OCI-LY1 (cell line): ENCODE results near the gene PALS1.

Experiments used
- H2AFZ ChIP-seq: fragments of 200-600 bp; sonication (generic), shearing (Covaris generic); 2 replicates; pipeline ENCODE4 v1.6.0; 2014; ENCODE audit warnings: antibody characterized with exemption, mild to moderate bottlenecking, low read length
- H3F3A ChIP-seq: fragments of 200-600 bp; sonication (generic), shearing (Covaris generic); 2 replicates; pipeline ENCODE4 v1.6.0; 2014; ENCODE audit warnings: mild to moderate bottlenecking, antibody characterized with exemption, low read length, moderate library complexity; ENCODE audit not compliant: insufficient read depth
- H3K27ac ChIP-seq: fragments of 200-600 bp; sonication (generic); 2 replicates; pipeline ENCODE4 v1.5.1; 2014; ENCODE audit warnings: low read length, mixed run types, mild to moderate bottlenecking, low read depth; ENCODE audit not compliant: poor library complexity, severe bottlenecking
- H3K27me3 ChIP-seq: fragments of 200-600 bp; sonication (generic); 2 replicates; pipeline ENCODE4 v1.6.0; 2014; ENCODE audit warnings: antibody characterized with exemption, mild to moderate bottlenecking, low read length, moderate library complexity; ENCODE audit not compliant: insufficient read depth
- H3K36me3 ChIP-seq: fragments of 200-600 bp; sonication (generic); 2 replicates; pipeline ENCODE4 v1.6.1; 2014; ENCODE audit warnings: mild to moderate bottlenecking, antibody characterized with exemption, low read length, moderate library complexity, mixed read lengths; ENCODE audit not compliant: insufficient read depth
- H3K4me1 ChIP-seq: fragments of 200-600 bp; sonication (generic); 2 replicates; pipeline ENCODE4 v1.5.1; 2014; ENCODE audit warnings: mild to moderate bottlenecking, low read length, moderate library complexity; ENCODE audit not compliant: insufficient read depth, severe bottlenecking
- H3K4me2 ChIP-seq: fragments of 200-600 bp; sonication (generic), shearing (Covaris generic); 2 replicates; pipeline ENCODE4 v1.6.1; 2014; ENCODE audit warnings: low read length
- H3K4me3 ChIP-seq: fragments of 200-600 bp; sonication (generic); 2 replicates; pipeline ENCODE4 v1.5.1; 2014; ENCODE audit warnings: low read length, low read depth, mild to moderate bottlenecking, mixed read lengths; ENCODE audit not compliant: poor library complexity, severe bottlenecking
- H3K79me2 ChIP-seq: fragments of 200-600 bp; shearing (Covaris generic); 2 replicates; pipeline ENCODE4 v1.6.1; 2016; ENCODE audit warnings: mixed run types, low read length, mixed read lengths; ENCODE audit not compliant: insufficient read depth
- H3K9ac ChIP-seq: fragments of 200-600 bp; sonication (generic), shearing (Covaris generic); 2 replicates; pipeline ENCODE4 v1.6.1; 2014; ENCODE audit warnings: mild to moderate bottlenecking, low read length, mixed read lengths
- H3K9me2 ChIP-seq: fragments of 200-600 bp; sonication (generic), shearing (Covaris generic); 2 replicates; pipeline ENCODE4 v1.6.1; 2014; ENCODE audit warnings: low read depth, mild to moderate bottlenecking, low read length, mixed read lengths
- H3K9me3 ChIP-seq: fragments of 200-600 bp; shearing (Covaris generic); 2 replicates; pipeline ENCODE4 v1.6.1; 2014; ENCODE audit warnings: low read length, mixed read lengths
- H4K20me1 ChIP-seq: fragments of 200-600 bp; sonication (generic), shearing (Covaris generic); 2 replicates; pipeline ENCODE4 v1.6.0; 2016; ENCODE audit warnings: mild to moderate bottlenecking, low read length; ENCODE audit not compliant: insufficient read depth
- EZH2 ChIP-seq: fragments of 200-600 bp; sonication (generic), shearing (Covaris generic); IDR thresholded peaks from 2 replicates; pipeline ENCODE4 v1.8.0; 2017; ENCODE audit warnings: borderline replicate concordance, mixed run types, mild to moderate bottlenecking, antibody characterized with exemption, low read length, moderate library complexity, mixed read lengths
- TF ChIP-seq, protein P1 (sequence below): fragments of 200-600 bp; sonication (generic), shearing (Covaris generic); IDR thresholded peaks from 2 replicates; pipeline ENCODE4 v1.5.1; 2017; ENCODE audit warnings: mild to moderate bottlenecking, antibody characterized with exemption, low read length, moderate library complexity, mixed read lengths

Gene PALS1

DNA sequence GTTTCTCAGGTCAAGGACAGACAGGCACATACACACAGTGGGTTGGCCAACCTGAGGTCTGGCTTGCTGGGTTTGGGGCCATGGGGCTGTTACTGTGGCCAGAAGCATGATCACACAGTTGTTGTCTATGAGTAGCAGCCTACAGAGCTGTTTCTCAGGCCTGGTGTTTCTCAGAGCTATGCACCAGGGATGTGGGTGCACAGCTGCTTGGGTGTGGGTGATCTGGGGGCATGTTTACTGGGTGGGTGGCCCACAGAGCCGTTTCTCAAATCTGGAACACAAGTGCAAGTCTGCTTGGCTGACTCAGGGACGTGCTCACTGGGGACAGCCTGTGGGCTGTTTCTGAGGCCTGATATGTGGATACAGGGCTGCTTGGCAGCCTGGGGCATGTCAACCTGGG, 23.1 kb upstream of the PALS1 start:
- H2AFZ ChIP-seq: no peak overlapping the region
- TF ChIP-seq, protein P1, sequence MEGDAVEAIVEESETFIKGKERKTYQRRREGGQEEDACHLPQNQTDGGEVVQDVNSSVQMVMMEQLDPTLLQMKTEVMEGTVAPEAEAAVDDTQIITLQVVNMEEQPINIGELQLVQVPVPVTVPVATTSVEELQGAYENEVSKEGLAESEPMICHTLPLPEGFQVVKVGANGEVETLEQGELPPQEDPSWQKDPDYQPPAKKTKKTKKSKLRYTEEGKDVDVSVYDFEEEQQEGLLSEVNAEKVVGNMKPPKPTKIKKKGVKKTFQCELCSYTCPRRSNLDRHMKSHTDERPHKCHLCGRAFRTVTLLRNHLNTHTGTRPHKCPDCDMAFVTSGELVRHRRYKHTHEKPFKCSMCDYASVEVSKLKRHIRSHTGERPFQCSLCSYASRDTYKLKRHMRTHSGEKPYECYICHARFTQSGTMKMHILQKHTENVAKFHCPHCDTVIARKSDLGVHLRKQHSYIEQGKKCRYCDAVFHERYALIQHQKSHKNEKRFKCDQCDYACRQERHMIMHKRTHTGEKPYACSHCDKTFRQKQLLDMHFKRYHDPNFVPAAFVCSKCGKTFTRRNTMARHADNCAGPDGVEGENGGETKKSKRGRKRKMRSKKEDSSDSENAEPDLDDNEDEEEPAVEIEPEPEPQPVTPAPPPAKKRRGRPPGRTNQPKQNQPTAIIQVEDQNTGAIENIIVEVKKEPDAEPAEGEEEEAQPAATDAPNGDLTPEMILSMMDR: no peak
- TF ChIP-seq EZH2: no peak
- H3K27ac ChIP-seq: no peak overlapping the region
- no peak overlapping the region for H3K4me2 ChIP-seq
- no peaks in the 10 kb centered on the region for H3K79me2 ChIP-seq
- no peak overlapping the region for H3K4me3 ChIP-seq
- H3K9me3 ChIP-seq: no peaks in the 10 kb centered on the region
- no peaks in the 10 kb centered on the region for H4K20me1 ChIP-seq
- no peaks in the 10 kb centered on the region for H3K36me3 ChIP-seq
- H3K9me2 ChIP-seq: no peaks in the 10 kb centered on the region
- no peaks in the 10 kb centered on the region for H3F3A ChIP-seq
- H3K9ac ChIP-seq: no peak overlapping the region
- H3K4me1 ChIP-seq: no peaks in the 10 kb centered on the region
- no peaks in the 10 kb centered on the region for H3K27me3 ChIP-seq

DNA sequence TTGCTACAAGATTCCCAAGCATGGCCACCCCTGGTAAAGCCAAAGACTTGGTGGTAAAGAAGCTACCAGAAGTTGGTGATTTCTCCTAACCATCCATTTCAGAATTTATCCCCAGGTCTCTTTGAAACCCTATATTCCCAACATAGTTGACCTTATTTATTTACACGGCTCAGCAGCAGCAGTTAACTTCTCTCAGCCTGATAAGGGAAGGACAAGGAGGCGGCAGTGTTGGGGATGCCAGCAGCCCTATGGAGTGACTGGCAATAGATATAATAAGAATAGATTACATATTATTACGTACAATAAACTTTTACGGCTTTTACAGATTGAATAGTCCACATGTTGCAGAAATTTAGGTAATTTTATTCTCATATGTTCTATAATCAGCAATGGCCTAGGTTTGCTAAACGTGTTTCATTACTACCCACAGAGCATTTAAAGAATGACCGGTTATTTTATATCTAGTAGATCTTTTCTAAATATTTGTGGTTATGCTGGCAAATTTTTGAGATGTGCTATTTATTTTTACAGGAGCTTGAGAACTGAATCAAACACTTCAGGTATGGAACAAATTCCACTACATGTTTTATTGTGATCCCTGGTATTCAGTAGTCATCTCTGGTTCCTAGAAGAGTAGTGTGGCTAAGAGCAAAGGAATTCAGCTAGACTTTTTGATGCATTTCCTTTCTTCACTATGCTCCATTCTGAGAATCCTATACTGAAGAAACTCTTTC, 19.8 kb upstream of the PALS1 start:
- no peaks in the 10 kb centered on the region for H3K27me3 ChIP-seq
- no peaks in the 10 kb centered on the region for H3K9me2 ChIP-seq
- H3K79me2 ChIP-seq: no peaks in the 10 kb centered on the region
- TF ChIP-seq, protein P1: no peak
- H3K4me1 ChIP-seq: no peaks in the 10 kb centered on the region
- H3K4me3 ChIP-seq: no peak overlapping the region
- H2AFZ ChIP-seq: no peak overlapping the region
- no peak overlapping the region for H3K27ac ChIP-seq
- no peaks in the 10 kb centered on the region for H4K20me1 ChIP-seq
- no peaks in the 10 kb centered on the region for H3F3A ChIP-seq
- H3K9me3 ChIP-seq: no peaks in the 10 kb centered on the region
- no peak overlapping the region for H3K9ac ChIP-seq
- H3K4me2 ChIP-seq: no peak overlapping the region
- H3K36me3 ChIP-seq: no peaks in the 10 kb centered on the region

DNA sequence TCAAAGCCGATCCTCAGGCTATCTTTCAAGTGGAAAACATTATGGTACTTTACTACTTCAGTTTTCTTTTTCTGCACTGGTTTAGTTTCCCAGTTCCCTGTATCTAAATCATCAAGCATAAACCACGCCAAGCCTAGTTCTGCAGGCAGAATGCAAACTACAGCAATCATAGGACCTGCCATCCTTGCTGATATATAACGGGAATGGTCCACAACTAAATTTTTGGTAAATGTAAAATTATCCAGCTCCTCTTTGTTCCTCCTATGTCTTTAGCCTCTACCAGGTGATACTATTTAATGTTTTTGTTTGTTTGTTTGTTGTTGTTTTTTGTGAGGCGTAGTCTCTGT, 19.3 kb upstream of the PALS1 start:
- Histone ChIP-seq H3F3A (no peaks in the 10 kb centered on the region), H3K27me3 (no peaks in the 10 kb centered on the region), H3K79me2 (no peaks in the 10 kb centered on the region), H2AFZ (no peak overlapping the region), H3K4me1 (no peaks in the 10 kb centered on the region), H3K9me3 (no peaks in the 10 kb centered on the region), H3K4me3 (no peak overlapping the region), H3K9ac (no peak overlapping the region), H3K4me2 (no peak overlapping the region), H3K36me3 (no peaks in the 10 kb centered on the region), H4K20me1 (no peaks in the 10 kb centered on the region), H3K27ac (no peak overlapping the region), H3K9me2 (no peaks in the 10 kb centered on the region)
- TF ChIP-seq, protein P1: no peak
- TF ChIP-seq EZH2: no peak
